IPS-18c (cell line): ENCODE measurements around the gene DHRS7C.

Experiments
- H3K4me3 ChIP-seq: 2 replicates; pipeline ENCODE4 v1.7.0; 2013; ENCODE audit warnings: low read depth, mild to moderate bottlenecking, low read length, moderate library complexity; ENCODE audit not compliant: insufficient read depth
- H3K9me3 ChIP-seq: one replicate; pipeline ENCODE4 v1.6.1; 2013; ENCODE audit warnings: mild to moderate bottlenecking, low read length, moderate library complexity; ENCODE audit not compliant: control insufficient read depth, insufficient read depth

DHRS7C gene, protein sequence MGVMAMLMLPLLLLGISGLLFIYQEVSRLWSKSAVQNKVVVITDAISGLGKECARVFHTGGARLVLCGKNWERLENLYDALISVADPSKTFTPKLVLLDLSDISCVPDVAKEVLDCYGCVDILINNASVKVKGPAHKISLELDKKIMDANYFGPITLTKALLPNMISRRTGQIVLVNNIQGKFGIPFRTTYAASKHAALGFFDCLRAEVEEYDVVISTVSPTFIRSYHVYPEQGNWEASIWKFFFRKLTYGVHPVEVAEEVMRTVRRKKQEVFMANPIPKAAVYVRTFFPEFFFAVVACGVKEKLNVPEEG

DNA sequence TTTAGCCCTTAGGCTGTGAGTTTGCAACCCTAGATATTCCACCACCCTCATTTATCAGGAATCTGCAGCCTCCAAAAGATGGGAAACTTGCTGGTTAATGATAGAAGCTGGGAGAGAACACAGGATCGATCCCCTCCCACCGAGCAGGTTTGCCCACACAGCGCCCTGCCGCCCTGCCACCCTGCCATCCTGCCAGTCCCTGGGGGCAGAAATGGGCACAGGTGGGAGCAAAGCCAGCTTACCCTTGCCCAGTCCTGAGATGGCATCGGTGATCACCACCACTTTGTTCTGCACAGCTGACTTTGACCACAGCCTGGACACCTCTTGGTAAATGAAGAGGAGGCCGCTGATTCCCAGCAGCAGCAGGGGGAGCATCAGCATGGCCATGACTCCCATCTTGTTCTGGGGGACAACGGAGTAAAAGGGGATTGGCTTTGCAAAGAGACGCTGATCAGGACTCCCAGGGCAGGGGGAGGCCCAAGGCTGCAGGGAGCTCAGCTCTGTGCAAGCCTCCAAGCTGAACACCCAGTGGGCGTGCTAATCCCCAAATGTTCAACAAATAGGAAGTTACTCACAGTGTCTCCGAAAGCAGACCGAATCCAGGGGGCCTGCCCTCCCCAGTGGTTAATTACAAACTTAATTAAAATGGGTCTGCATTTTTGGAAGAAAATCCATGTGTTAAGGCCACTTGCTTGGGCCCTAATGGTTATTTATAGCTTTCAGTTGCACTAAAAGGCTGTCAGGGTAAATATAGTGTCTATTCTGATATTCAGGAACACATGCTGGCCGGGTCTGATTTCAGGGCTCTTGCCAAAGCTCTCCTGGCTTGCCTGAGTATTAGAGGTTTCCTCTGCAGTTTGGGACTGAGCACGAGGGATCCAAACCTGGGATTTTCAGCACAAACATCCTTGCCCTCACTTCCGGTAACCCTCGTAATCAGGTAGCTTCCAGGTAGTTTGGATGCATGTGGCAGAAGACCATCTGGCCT, at the start of gene DHRS7C:
Gene DHRS7C, minus strand, starts transcription at position 704 of the 988 bp plus-strand sequence. Its CDS starts 308 bp downstream, at position 396.
- Histone ChIP-seq H3K4me3 (no peak within 1 kb of the TSS), H3K9me3 (peaks cover 2% of the 10 kb centered on the region)

DNA sequence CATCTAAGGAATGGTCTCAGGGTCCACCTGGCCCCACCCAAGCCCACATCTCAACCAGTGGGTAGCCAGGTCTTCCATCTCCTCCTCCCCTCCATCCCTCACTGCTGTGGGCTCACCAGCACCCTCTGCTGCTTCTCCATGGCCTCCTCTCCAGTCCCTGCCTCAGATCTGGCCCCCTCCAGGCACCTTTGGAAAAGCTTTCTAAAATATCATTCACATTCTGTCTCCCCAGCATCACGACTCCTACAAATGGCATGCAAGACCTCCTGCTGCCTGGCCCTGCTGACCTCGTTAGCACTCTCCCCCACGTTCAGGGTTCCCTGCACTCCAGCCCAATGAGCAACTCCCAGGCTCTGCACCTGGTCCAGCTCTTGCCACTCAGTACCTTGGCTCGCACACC, 48.0 kb upstream of the DHRS7C start:
- peaks cover 3% of the 10 kb centered on the region for H3K9me3 ChIP-seq
- H3K4me3 ChIP-seq: no peak overlapping the region

DNA sequence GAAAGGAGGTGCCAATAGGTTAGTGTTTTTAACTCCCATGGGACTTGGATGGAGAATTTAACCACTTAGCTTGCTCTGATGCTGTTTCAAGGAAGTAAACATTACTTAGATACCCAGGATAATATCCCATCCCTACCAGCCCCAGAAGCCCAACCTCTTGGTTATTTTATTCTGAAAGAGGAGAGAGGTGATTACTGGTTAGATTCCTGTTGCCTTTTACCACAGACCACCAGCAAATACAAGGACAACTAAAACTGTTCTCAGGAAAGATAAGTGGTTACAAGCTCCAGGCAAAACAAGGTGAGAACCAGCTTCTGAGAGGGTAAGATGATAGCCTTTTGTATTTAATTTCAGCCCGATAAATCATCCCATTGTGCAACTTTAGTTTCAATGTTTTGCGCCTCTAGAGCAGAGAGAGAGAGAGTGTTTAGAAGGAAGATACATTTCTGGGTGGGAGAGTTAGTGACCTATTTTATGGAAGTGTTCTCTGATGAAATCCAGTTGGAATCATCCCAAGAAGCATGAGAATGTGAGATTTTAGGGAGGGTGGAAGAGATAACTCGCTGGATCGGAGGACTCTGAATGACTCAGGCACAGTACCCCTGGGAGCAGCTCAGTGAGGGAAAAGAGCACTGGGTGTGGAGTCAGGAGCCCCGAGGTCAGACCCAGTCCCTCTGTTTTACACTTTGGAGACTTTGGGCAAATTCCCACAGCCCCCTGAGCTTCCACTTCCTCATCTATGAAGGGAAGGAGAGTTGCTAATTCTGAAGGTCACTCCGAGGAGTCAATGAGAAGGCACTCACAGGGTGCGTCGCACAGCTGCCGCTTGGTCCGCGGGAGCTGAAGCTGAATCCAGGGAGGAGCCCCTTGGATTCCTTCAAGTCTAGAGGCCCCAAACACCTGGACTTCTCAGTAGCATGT, 46.4 kb upstream of the DHRS7C start:
- Histone ChIP-seq H3K4me3 (no peak overlapping the region), H3K9me3 (peaks cover 3% of the 10 kb centered on the region)

DNA sequence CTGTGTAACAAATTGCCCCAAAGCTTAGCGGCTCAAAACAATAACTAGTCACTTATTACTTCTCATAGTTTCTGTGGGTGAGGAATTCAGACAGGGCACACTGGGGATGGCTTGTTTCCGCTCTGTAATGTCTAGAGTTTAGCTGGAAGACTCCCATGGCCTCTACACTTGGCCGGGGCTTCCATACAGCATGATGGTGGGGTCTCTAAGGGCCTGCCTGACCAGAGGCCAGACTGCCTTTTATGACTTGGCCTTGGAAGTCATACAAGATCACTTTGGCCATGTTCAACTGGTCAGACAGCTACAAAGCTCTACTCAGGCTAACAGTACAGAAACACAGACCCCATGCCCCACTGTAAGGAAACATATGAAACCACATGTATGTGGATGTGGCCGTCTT, 42.5 kb upstream of the DHRS7C start:
- peaks cover 3% of the 10 kb centered on the region for H3K9me3 ChIP-seq
- no peak overlapping the region for H3K4me3 ChIP-seq

DNA sequence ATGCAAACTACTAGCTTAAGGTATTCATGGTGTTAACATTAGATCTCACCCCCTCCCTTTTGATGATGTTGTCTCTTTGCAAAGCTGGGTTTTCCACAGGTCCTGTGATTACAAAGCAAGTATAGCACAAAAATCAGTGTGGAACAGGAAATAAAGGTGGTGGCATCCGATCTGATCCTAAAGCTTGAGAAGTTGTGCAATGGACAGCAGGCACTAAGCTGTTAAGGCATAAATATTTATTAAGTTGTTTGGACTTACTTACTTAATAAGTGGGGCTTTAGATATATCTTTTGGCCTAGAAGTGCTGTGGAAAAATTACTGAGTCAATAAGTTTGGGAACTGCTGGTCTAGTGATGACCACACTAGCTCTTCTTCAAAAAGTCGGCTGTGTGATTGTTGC, 39.3 kb upstream of the DHRS7C start:
- Histone ChIP-seq H3K4me3 (no peak overlapping the region), H3K9me3 (peaks cover 3% of the 10 kb centered on the region)

DNA sequence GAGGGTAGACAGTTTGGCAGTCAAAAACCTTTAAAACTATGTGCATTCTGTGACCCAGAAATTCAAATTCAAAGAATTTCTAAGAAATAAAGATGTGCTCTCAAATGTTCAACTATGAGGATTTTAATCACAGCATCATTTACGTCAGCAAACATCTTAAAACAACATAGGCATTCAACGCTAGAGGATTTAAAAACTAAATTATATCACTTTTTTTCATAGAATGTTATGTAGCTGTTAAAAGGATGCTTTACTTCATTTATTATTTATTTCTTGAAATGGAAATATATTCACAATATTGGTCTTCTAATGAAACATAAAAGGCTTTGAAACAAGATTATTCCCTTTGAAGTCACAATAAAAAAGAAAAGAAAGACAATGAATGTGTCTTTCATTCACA, 38.0 kb upstream of the DHRS7C start:
- no peaks in the 10 kb centered on the region for H3K9me3 ChIP-seq

DNA sequence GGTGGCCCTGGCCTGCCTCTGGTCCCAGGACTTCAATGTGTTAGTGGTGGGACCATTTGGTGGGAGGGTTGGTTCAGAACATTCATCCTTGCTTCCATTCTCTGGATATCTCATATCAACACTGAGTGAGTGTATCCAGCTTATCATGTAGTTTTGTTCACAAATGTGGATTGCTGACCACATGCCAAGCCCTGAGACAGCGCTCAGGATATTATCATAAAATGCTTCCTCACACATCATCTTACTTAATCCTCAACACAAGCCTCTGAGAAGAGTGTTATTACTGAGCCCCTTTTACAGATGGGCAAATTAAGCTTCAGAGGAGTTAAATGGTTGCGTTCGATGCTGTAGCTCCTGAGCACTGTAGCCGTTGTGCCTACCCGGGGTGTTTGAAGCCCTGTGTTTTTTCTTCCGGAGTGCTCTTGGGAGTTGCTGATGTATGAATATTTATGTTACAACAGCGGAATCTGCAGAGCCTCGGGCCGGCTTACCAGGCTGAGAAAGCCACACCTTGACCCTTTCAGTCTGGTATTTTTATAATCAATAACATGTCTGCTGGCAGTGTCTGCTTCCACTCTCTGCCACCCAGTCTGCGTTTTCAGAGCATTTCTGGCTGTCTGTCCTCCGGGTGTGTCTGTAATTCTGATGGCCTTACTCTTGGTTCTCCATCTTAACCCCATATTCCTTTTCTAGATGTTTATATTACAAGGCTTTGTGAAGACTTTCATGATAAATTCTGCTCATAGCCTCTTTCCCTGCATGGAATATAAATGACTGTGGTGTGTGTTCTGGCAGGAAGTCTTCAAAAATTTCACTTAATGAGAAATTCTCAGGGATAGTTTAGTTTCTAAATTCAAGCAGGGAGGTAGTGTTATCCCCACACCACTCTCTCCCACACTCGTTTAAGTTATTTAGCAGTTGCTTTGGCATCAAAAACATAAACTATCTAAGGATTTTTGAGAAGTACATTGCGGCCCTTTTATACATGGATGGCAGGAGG, 37.2 kb upstream of the DHRS7C start:
- H3K9me3 ChIP-seq: no peaks in the 10 kb centered on the region

More for the DNA sequence above, 38.0 kb upstream of the DHRS7C start:
- H3K4me3 ChIP-seq: no peak overlapping the region

DNA sequence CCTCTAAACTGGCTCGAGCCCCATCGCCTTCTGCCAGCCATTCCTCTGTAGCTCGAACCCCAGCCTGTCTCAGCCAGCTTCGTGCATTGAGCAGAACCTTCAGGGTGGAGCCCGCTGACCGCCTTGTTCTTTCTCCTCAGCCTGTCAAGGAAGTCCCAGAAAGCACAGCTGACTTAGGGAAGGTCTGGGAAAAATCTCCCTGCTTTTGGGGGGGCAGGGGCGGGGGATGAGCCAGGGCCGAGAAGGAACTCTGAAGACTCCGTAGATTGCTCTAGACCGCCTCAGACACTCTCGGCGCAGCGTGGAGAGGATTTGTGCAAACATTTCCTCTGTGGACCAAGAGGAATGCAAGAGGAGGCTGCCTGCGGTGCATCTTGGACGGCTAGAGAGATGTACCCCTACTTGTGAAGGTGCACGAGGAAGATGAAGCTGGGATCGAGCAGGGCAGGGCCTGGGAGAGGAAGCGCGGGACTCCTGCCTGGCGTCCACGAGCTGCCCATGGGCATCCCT, 34.3 kb upstream of the DHRS7C start, which contains the start of gene GLP2R:
Gene GLP2R, plus strand, starts transcription at position 284 of the 510 bp plus-strand sequence. Its CDS starts 140 bp downstream, at position 424.
- no peaks in the 10 kb centered on the region for H3K9me3 ChIP-seq
- H3K4me3 ChIP-seq: no peak within 1 kb of the TSS

More for the DNA sequence above, 37.2 kb upstream of the DHRS7C start:
- no peak overlapping the region; the same call in 1 of the 2 replicates for H3K4me3 ChIP-seq

DNA sequence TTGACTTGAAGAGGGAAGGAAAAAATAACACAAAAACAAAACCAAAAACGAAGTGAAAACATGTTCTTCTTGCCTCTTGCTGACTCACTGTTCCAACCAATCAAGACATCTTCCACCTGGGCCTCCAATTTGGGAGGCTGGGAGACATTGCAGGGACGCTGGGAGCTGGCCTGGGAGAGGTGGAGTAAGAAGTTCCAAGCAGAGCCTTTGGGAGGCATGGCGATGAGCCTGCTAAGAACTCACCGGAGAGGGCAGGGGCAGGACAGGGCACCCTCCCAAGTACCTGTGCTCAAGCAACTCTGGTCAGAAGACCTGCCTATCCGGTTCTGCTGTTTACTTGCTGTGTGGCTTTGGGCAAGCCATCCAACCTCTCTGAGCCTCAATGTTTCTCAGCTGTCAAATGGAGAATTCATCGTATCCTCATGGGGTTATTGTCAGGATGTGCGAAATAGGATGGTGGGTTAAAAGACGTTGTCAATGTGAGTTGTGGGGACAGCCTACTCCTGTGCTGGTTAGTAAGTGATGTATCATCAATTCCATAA, 33.5 kb upstream of the DHRS7C start:
- Histone ChIP-seq H3K9me3 (no peaks in the 10 kb centered on the region), H3K4me3 (no peak overlapping the region)

DNA sequence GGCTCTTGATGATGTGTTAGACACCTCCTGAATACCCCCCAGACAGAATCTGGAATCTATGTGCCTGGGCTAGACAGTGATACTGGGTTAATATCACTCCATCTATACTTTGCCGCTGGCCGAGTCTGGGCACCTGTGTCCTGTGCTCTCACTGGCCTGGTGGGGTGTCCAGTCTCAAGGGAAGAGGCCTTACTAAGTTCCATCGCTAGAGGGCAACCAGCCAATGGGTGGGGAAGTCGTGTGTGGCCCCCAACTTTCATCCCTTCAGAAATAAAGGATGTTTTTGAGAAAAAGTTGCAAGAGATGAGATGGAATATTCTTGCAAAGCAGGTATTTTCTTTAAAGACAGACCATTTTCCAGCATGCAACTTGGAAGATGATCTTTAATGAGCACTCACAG, 32.7 kb upstream of the DHRS7C start:
- no peak overlapping the region for H3K4me3 ChIP-seq
- H3K9me3 ChIP-seq: no peaks in the 10 kb centered on the region

DNA sequence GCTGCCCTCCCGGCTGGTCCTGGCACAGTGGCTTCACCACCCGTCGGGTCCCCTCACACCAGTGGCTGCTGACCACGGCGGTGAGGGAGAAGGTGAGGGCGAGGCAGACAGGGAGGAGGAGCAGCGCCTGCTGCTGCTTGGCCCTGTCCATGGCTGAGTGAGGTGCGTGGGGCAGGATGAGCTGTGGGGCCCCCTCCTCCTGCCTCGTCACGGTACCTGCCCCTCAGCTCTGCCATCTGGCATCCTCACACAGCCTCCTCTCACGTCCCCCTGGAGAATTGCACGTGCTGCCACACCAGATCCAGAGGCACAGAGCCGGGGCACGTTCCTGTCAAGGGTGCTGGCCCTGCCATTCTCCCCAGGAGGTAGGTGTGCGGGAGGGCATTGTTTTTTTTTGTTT, 30.5 kb upstream of the DHRS7C start, which contains the start of gene GSG1L2:
Gene GSG1L2, minus strand, starts transcription at position 159 of the 400 bp plus-strand sequence. Its CDS starts 8 bp downstream, at position 151.
- H3K9me3 ChIP-seq: no peaks in the 10 kb centered on the region
- H3K4me3 ChIP-seq: no peak within 1 kb of the TSS

DNA sequence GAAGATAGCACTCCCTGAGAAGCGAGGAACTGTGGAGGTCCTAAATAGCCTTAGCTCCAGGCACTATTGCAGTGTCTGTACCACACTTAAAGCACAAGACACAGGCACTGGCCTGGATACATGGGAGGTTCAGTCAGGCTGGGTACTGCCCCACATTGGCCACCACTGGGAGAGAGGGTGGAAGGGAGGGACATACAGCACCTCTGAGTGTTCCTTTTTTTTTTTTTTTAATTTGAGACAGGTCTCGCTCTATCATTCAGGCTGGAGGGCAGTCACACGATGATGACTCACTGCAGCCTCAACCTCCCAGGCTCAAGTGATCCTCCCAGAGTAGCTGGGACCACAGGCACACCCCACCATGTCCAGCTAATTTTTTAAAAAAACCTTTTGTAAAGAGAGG, 29.1 kb upstream of the DHRS7C start:
- no peak overlapping the region for H3K4me3 ChIP-seq
- no peaks in the 10 kb centered on the region for H3K9me3 ChIP-seq

DNA sequence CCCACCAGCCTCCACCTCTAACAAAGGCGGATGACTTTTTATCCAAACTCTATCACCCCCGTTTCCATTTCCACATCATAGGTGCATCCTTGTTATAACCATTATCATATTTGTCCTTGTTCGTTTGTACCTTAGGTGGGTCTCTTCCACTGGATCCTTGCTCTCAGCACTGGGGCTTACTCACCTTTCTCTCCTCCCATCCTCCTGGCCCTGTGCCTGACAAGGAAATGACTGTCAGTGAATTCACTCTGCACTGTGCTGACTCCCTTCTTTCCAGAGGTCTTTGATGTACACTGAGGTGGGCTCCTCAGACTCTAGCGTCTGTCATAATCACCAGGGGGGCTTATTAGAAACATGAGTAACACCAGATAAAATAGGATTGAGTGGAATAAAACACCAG, 27.4 kb upstream of the DHRS7C start:
- Histone ChIP-seq H3K9me3 (no peaks in the 10 kb centered on the region), H3K4me3 (no peak overlapping the region)

DNA sequence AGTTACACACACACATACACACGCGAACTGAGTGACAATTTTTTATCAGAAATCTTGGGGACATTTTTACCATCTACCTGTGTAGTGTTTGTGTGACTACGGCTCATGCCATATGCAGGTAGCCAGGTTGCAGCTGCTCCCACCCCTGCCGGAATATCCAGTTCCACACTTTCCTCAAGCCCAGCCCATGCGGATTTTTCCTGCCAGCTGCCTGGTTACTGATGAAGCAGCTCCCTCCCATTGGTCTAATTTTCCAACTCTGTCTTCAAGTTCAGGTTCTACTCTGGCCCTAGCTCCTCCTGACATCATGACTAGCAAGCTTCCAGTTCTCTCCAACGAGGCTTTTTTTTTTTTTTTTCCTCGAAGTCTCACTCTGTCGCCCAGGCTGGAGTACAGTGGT, 25.7 kb upstream of the DHRS7C start:
- H3K9me3 ChIP-seq: no peaks in the 10 kb centered on the region
- H3K4me3 ChIP-seq: no peak overlapping the region

DNA sequence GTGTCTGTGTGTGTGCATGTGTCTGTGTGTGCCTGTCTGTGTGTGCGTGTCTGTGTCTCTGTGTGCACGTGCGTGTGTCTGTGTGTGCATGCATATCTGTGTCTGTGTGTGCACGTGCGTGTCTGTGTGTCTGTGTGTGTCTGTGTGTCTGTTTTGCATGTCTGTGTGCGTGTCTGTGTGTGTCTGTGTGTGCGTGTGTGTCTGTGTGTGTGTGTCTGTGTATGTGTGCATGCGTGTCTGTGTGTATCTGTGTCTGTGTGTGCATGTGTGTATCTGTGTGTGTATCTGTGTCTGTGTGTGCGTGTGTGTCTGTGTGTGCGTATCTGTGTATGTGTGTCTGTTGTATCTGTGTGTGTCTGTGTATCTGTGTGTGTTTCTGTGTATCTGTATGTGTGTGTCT, 25.1 kb upstream of the DHRS7C start:
- Histone ChIP-seq H3K9me3 (no peaks in the 10 kb centered on the region), H3K4me3 (no peak overlapping the region)
